GM19468 (cell line): ENCODE data around the gene CEACAM16.
"Not testable (repeated sequence)": the region's sequence is repeated elsewhere in the genome, so short reads cannot be mapped to it uniquely, and the experiment has no call there.

ENCODE experiments used
- ATAC-seq: cut with Tn5 transposase; IDR thresholded peaks from one replicate; pipeline ENCODE4 v1.9.1; 2021; ENCODE audit warnings: mild to moderate bottlenecking, moderate library complexity, moderate number of reproducible peaks; ENCODE audit not compliant: unreplicated experiment; ENCODE audit errors: extremely low read depth

CEACAM16 gene

GRCh38 chr19:44698492-44699201, at the start of gene CEACAM16:
TSS of gene CEACAM16 (plus strand) at chr19:44699151. CDS start at chr19:44701457, 2,306 bp downstream.
- no peak for ATAC-seq

- no peak for ATAC-seq
These were observed 49.3 kb upstream of the CEACAM16 start for GRCh38 chr19:44649578-44650145.

GRCh38 chr19:44653343-44653742, 45.6 kb upstream of the CEACAM16 start:
- ATAC-seq: no peak

DNA sequence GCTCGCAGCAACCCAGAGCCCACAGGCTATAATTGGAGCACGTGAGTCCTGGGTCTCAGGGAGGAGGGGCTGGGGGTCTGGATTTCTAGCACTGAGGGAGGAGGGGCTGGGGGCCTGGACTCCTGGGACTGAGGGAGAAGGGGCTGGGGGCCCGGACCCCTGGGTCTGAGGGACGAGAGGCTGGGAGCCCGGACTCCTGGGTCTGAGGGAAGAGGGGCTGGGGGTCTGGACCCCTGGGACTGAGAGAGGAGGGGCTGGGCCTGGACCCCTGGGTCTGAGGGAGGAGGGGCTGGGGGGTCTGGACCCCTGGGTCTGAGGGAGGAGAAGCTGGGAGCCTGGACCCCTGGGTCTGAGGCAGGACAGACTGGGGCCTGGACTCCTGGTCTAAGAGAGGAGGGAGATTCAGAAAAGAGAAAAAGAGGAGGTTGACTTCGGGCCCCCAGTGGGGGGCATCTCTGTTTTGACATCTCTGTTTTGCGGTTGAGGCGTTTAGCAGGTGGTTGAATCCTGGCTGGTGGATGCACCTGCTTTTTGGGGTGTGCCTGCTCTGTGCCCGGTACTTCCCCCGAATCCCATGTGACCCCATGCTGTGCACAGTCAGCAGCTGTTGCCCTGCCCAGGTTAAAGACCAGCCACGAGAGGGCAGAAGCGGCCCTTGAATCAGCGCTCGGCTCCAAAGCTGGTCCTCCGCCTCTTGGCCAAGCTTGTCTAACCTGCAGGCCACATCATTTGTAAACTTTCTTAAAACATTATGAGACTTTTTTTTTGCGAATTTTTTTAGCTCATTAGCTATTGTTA, 44.8 kb upstream of the CEACAM16 start:
- ATAC-seq: peak; percentile 21

DNA sequence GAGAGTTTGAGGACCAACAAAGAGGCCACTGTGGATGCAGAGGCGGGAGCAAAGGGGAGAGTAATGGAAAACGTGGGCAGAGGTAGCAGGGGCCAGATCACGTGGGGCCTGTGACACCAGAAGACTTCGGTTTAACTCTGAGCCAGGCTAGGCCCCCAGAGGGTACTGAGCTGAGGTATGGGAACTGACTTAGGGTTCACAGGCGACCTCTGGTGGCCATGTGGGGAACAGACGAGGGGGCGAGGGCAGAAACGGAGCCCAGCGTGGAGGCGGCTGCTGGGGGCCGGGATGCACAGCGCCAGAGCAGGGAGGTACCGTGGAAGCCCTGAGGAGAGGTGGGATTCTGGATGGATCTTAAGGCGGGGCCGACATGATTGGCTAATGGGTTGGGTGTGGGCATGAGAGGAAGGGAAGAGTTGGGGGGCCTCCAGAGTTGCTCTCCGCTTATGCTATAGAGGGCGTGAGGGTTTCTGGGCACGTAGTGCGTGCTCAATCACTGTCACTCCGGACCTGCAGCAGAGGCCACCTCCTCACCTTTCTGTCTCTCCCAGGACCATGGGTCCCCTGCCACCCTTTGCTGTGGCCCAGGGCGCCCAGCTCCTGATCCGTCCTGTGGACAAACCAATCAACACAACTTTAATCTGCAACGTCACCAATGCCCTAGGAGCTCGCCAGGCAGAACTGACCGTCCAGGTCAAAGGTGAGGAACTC, 41.6 kb upstream of the CEACAM16 start:
- no peak for ATAC-seq

GRCh38 chr19:44658069-44658733, 40.8 kb upstream of the CEACAM16 start:
- ATAC-seq: no peak

- ATAC-seq: no peak
These were observed 38.9 kb upstream of the CEACAM16 start for GRCh38 chr19:44660081-44660480.

- no peak for ATAC-seq
These were observed 37.7 kb upstream of the CEACAM16 start for GRCh38 chr19:44661205-44661604.

DNA sequence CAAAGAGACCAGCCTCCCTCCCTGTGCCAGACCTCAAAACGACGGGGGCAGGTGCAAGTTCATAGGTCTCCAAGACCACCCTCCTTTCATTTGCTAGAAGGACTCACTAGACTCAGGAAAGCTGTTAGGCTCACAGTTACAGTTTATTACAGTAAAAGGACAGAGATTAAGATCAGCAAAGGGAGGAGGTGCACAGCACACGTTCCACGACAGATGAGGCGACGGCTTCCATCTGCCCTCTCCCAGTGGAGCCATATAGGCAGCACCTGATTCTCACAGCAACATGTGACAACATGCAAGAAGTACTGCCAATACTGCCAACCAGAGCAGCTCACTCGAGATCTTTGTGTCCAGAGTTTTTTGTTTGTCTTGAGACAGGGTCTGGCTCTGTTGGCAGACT, 37.0 kb upstream of the CEACAM16 start:
- no peak for ATAC-seq

GRCh38 chr19:44662691-44663385, 36.1 kb upstream of the CEACAM16 start:
- ATAC-seq: no peak

DNA sequence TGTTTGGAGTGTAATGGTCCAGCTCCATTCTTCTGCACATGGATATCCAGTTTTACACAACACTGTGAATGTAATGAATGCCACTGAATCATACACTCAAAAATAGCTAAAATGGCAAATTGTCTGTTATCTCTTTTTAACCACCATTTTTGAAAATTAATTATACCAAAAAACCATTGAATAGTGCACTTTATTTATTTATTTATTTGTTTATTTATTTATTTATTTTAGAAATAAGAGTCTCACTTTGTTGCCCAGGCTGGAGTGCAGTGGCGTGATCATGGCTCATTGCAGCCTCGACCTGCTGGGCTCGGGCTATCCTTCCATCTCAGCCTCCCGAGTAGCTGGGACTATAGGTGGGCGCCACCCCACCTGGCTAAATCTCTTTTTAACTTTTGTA, 35.0 kb upstream of the CEACAM16 start:
- ATAC-seq: no peak

- no peak for ATAC-seq
These were observed 34.0 kb upstream of the CEACAM16 start for GRCh38 chr19:44664976-44665375.

DNA sequence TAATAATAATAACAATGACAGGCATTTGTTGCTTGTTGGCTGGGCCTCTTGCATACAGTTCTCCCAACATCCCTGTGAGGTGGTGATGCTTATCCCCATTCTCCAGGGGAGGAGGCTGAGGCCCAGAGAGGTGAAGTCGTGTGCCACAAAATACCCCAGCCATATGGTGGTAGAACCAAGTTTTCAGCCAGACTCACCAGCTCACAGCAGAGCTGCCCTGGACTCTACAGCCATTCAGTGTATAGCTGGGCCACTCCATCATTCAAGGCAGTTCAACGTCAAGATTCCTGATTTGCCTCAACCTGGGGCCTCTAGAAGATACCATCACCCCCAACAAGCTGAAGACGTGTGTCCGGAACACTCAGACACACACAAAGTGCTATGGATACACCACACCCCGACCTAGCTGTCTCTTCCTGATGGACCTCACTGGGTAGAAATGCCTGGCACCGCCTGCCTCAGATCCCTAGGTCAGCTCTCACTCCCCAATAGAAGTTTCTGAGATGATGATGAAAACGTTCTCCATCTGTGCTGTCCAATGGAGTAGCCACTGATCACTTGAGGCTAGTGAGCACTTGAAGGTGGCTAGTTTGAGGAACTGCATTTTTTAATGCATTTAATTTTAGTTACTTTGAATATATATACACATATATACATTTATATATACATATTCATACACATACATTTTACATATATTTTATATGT, 31.9 kb upstream of the CEACAM16 start:
- no peak for ATAC-seq

- no peak for ATAC-seq
These were observed 29.8 kb upstream of the CEACAM16 start for GRCh38 chr19:44668985-44669764.

DNA sequence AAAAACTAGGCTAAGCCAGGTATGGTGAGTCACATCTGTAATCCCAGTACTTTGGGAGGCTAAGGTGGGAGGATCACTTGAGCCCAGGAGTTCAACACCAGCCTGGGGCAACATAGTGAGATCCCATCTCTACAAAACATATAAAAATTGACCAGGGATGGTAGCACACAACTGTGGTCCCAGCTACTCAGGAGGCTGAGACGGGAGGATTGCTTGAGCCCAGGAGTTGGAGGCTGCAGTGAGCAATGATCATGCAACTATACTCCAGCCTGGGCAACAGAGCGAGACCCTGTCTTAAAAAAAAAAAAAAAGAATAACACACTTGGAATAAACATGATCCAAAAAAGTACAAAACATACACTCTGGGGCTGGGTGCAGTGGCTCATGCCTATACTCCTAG, 28.9 kb upstream of the CEACAM16 start:
- not testable (repeated sequence) for ATAC-seq

GRCh38 chr19:44671400-44671799, 27.6 kb upstream of the CEACAM16 start, which contains the start of gene CEACAM19:
TSS of gene CEACAM19 (plus strand) at chr19:44671482. CDS start at chr19:44671932, 450 bp downstream.
- no peak for ATAC-seq

GRCh38 chr19:44672226-44672625, 26.7 kb upstream of the CEACAM16 start:
- no peak for ATAC-seq

GRCh38 chr19:44673510-44673909, 25.4 kb upstream of the CEACAM16 start:
- no peak for ATAC-seq
